Adipose tissue (tissue), 3 donors: ENCODE results near the gene PSMD13. TPM values are rescaled to one million over a fixed set of nuclear protein-coding genes. Genes with fewer than 3 reads are reported as not detected.
"Not testable (repeated sequence)": the region's sequence is repeated elsewhere in the genome, so short reads cannot be mapped to it uniquely, and the experiment has no call there.

ENCODE experiments used
- H3K27ac ChIP-seq: one replicate; pipeline ENCODE4 v1.5.1; 2013; ENCODE audit warnings: low read depth, low read length
- WGBS, 3 donors: extraction: QIAGEN DNeasy Blood & Tissue Kit; methylation state at CpG; one replicate each; pipeline ENCODE4 v1.1.7; 2013; 5-methylcytosine and 5-hydroxymethylcytosine counted together
- polyA plus RNA-seq, 3 donors: library from polyadenylated mRNA; stranded (reverse); fragments of 200-250 nt; gene quantifications; one replicate each; pipeline ENCODE4 v1.2.3, GENCODE V29; 2013
- donor health status: healthy with polysubstance abuse.
- donor health status: Bipolar disorder and iron deficiency.
- donor health status: healthy.

PSMD13 gene
- polyA plus RNA-seq: 100 to 1,000 TPM in 1 of 3 donors, 10 to 100 TPM in 2; 65.7 to 121 (median 98.5) TPM

- WGBS, 3 donors: 1 to 2% (median 1%) methylated on average over 62 of the region's 62 CpGs
- H3K27ac ChIP-seq: peak within 1 kb of the TSS; percentile 93
These were observed at the start of gene PSMD13 for GRCh38 chr11:236774-237767. Gene PSMD13, plus strand, starts transcription at chr11:236976. Its CDS starts 74 bp downstream, at chr11:237050.

GRCh38 chr11:189200-189783, 47.5 kb upstream of the PSMD13 start:
- 84 to 86% (median 86%) methylated on average over 34 to 40 of the region's 55 CpGs for WGBS, 3 donors
- H3K27ac ChIP-seq: not testable (repeated sequence)

DNA sequence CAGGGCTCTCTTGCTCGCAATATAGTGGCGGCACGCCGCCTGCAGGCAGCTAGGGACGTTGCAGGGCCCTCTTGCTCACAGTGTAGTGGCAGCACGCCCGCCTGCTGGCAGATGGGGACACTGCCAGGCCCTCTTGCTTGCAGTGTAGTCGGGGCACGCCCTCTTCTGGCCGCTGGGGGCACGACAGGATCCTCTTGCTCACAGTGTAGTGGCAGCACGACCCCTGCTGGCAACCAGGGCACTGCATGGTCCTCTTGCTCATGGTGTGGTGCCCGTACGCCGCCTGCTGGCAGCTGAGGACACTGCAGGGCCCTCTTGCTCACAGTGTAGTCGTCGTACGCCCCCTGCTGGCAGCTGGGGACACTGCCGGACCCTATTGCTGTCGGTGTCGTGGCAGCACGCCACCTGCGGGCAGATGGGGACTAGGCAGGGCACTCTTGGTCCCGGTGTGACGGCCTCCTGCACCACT, 46.9 kb upstream of the PSMD13 start:
- 63 to 69% (median 68%) methylated on average over 8 to 10 of the region's 25 CpGs for WGBS, 3 donors
- not testable (repeated sequence) for H3K27ac ChIP-seq

DNA sequence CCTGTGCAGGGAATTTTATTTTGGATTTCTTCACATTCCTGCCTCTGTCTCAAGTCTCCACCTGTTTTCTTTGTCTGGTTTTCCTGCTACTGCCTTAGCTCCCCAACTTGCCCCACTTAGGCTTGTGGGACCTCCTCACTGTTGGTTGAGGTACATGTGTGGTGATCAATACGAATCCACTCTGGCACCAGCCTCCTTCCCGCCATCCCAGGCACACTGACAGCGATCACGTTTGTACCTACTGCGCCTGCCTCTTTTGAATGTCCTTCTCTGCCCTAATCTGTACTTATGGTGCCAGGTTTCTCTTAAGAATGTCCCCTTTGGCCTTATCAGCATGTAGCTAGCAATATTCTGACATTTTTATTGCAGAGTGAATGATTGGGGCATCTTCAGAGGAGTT, 46.2 kb upstream of the PSMD13 start:
- not testable (repeated sequence) for H3K27ac ChIP-seq
- WGBS, 3 donors: 69 to 77% (median 76%) methylated on average over 5 of the region's 5 CpGs

DNA sequence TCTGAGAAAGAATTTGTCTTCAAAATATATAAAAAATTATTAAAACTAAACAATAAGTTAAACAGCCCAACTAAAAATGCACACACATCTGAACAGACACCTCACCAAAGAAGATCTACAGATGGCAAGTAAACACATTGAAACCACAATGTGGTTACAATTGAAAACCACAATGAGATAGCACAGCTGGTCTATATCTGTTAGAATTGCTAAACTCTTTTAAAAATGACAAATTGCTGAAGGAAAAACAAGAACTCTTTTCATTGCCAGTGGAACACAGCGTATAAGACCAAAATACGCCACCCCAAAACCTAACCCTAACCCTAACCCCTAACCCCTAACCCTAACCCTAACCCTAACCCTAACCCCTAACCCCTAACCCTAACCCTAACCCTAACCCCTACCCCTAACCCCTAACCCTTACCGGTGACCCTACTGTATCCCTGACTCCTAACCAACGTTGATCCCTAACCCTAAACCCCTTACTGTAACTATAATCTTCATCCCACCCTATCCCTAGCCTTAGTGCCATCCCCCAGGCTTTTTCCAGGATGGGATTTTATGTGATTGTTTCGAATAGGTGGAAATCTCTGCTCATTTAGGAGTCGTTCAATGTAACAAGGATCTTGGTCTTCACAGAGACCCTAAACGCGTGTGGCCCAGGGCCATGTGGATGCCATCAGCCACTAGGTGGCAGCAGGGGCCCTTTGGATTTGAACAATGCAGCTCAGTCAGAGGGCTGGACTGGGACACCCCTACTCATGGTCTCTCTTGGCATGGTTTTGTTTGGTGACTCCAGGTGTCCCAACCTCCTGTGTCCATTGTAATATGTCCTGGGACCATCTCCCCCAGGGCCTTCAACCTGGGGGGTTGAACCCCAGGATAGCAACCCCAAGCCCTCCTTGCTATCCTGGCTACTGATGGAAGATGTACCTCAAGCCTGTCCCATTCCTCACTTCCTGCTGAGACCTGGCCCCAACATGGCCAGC, 45.0 kb upstream of the PSMD13 start:
- 41 to 75% (median 41%) methylated on average over 4 to 6 of the region's 8 CpGs for WGBS, 3 donors
- not testable (repeated sequence) for H3K27ac ChIP-seq

DNA sequence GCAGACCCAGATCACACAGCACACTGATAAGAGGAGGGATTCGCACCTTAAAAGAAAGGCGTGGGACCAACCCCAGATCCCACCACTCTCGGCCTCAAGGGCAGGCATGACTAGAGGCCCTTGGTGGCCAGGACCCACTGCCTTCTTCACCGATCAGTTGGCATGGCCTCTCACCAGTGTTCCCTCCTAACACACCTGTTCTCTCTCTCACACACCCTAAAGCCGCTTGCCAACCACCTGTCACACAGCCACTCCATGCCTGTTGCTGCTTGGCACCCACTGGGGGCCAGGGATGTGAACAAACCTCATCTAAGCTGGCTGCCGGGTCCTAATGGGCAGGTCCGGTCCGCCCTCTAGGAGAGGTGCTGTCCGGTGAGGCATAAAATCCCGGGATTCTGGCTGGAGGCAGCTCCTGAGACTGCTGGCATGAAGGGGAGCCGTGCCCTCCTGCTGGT, 44.1 kb upstream of the PSMD13 start, which contains the start of gene SCGB1C1:
Gene SCGB1C1 (plus strand): TSS at position 405 of the 455 bp plus-strand sequence. CDS start 22 bp downstream, at position 427.
- WGBS, 3 donors: 57 to 82% (median 70%) methylated on average over 3 to 6 of the region's 11 CpGs
- not testable (repeated sequence) for H3K27ac ChIP-seq

GRCh38 chr11:193481-193880, 43.3 kb upstream of the PSMD13 start:
- not testable (repeated sequence) for H3K27ac ChIP-seq
- 73 to 80% (median 76%) methylated on average over 5 of the region's 5 CpGs for WGBS, 3 donors

- H3K27ac ChIP-seq: no peak overlapping the region
- WGBS, 3 donors: 80 to 84% (median 82%) methylated on average over 23 of the region's 23 CpGs
These were observed 39.7 kb upstream of the PSMD13 start for GRCh38 chr11:196786-197731.

DNA sequence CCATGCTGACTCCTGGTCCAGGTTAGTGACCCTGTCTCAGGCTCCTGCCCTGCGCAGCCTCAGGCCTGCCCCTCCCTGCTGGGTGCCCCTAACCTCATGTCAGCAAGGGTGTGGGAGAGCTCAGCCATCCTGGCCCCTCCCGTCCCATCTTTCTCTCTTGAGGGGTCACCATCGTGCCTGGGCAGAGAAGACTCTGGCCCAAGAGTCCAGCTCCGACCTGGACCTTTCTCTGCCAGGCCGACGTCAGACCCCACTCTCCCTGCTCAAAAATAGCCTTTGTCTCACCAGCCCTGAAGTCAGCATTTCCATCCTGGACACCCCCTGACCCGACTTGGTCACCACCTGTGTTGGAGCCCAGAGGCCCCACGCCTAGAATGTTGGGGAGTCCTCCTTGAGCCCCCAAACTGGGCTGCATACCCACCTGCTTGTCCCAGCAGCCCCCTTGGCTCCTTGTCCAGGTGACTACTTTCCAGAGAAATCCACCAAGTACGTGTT, 39.0 kb upstream of the PSMD13 start:
- 77 to 84% (median 83%) methylated on average over 9 of the region's 9 CpGs for WGBS, 3 donors
- H3K27ac ChIP-seq: no peak overlapping the region

DNA sequence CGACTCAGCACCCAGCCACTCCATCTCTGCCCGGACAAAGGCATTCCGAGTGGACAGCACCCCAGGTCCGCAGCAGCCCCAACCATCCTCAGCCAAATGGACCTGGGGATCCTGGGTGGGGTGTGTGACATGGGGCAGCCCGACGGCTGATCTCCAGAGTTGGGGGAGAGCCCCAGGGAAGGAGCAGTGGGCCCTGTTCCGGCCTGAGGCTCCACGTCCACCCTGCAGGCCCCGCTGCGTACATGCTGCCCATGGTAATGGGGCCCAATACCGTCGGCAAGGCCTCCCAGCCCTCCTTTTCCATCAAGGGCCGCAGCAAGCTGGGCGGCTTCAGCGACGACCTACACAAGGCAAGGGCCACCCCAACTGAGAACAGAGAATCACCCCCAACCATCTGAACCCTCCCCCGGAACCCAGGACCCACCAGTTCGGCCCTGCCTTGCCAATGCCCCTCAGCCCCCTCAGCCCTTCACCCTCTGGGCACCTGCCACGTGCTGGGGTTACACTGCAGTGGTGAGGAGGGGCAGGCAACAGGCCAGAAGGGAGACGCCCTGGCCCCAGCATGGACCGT, 38.5 kb upstream of the PSMD13 start:
- H3K27ac ChIP-seq: no peak overlapping the region
- 83 to 89% (median 88%) methylated on average over 21 of the region's 21 CpGs for WGBS, 3 donors

DNA sequence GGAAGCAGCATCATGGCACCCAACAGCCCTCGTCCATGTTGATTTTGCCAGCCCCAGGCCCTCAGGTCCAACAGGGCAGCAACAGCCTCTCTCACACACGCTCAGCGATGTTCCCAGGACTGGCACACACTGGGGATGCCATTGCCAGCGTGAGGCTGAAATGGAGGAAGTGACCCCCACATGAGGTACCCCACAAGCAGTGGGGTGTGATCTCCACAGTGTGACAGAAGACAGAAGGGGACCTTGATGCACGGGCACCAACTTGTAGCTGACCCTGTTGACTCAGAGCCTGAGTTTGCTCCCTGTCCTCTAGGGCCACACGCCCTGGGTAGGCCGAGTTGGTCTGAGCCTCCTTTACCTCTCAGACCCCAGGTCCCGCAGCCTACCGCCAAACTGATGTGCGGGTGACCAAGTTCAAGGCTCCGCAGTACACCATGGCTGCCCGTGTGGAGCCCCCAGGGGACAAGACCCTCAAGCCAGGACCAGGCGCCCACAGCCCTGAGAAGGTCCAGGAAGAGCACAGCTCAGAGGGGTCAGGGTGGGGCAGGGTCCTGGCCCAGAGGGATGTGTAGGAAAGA, 37.7 kb upstream of the PSMD13 start:
- 87 to 91% (median 90%) methylated on average over 13 of the region's 13 CpGs for WGBS, 3 donors
- no peak overlapping the region for H3K27ac ChIP-seq

- 69 to 87% (median 84%) methylated on average over 8 of the region's 8 CpGs for WGBS, 3 donors
These were observed 37.0 kb upstream of the PSMD13 start for GRCh38 chr11:199782-200181.

GRCh38 chr11:200224-201003, 36.4 kb upstream of the PSMD13 start:
- WGBS, 3 donors: 92 to 93% (median 93%) methylated on average over 13 of the region's 13 CpGs
- H3K27ac ChIP-seq: no peak overlapping the region

More at GRCh38 chr11:199782-200181, 37.0 kb upstream of the PSMD13 start:
- H3K27ac ChIP-seq: no peak overlapping the region

- H3K27ac ChIP-seq: no peak overlapping the region
- WGBS, 3 donors: 52 to 81% (median 57%) methylated on average over 15 of the region's 15 CpGs
These were observed 34.8 kb upstream of the PSMD13 start for GRCh38 chr11:201966-202365.

GRCh38 chr11:202490-202889, 34.3 kb upstream of the PSMD13 start:
- 74 to 85% (median 78%) methylated on average over 8 of the region's 8 CpGs for WGBS, 3 donors

More at GRCh38 chr11:202490-202889, 34.3 kb upstream of the PSMD13 start:
- H3K27ac ChIP-seq: no peak overlapping the region
